Activated naive CD4-positive, alpha-beta T cell treated with anti-CD3 and anti-CD28 coated beads for 36 hours (primary cell): ENCODE data around the gene GP1BA. TPM values are rescaled to one million over a fixed set of nuclear protein-coding genes. Genes with fewer than 3 reads are reported as not detected.

ENCODE experiments used
- CTCF ChIA-PET: fragments of 350-600 bp; sonication (Branson Sonifier 250); formaldehyde crosslinking; loops from one replicate; lab custom pipeline; 2021; ENCODE audit warnings: antibody characterized with exemption; lab: Charles Lee
- DNase-seq: peaks from one replicate; pipeline ENCODE4 v3.0.0-alpha.2; 2020
- H3K27ac Mint-ChIP-seq: one replicate; pipeline ENCODE4 v1.8.0; 2021; ENCODE audit warnings: mild to moderate bottlenecking, mixed read lengths
- H3K27me3 Mint-ChIP-seq: one replicate; pipeline ENCODE4 v1.8.0; 2021; ENCODE audit warnings: low read depth, mixed read lengths
- H3K36me3 Mint-ChIP-seq: one replicate; pipeline ENCODE4 v1.8.0; 2021; ENCODE audit warnings: low read depth, mixed read lengths
- H3K4me1 Mint-ChIP-seq: one replicate; pipeline ENCODE4 v1.8.0; 2021; ENCODE audit warnings: low read depth, mixed read lengths
- H3K4me3 Mint-ChIP-seq: one replicate; pipeline ENCODE4 v1.8.0; 2021; ENCODE audit warnings: mild to moderate bottlenecking, moderate library complexity, mixed read lengths
- H3K9me3 Mint-ChIP-seq: one replicate; pipeline ENCODE4 v1.8.0; 2021; ENCODE audit warnings: mixed read lengths
- intact Hi-C: fragments of 100-400 bp; cut with micrococcal nuclease; formaldehyde crosslinking; loops from one replicate; pipeline ENCODE4 v1.15.1; 2023
- total RNA-seq, 2 experiments: library from RNA; stranded (reverse); gene quantifications; one replicate each; pipeline ENCODE4 v1.2.3, GENCODE V29; 2021

The GP1BA gene
- total RNA-seq: not detected

- no peak for DNase-seq
- CTCF ChIA-PET: no interaction called here
- peaks cover 9% of the 10 kb centered on the region for H3K36me3 Mint-ChIP-seq
- H3K27ac Mint-ChIP-seq: no peak within 1 kb of the TSS
- no peaks in the 10 kb centered on the region for H3K9me3 Mint-ChIP-seq
- H3K4me1 Mint-ChIP-seq: peaks cover 18% of the 10 kb centered on the region
- intact Hi-C loops: no loop called here
- H3K27me3 Mint-ChIP-seq: peaks cover 2% of the 10 kb centered on the region
- no peak within 1 kb of the TSS for H3K4me3 Mint-ChIP-seq
These were observed at the start of gene GP1BA for GRCh38 chr17:4931963-4932362. GP1BA (plus strand) TSS chr17:4932277; CDS start chr17:4932605, 328 bp downstream.

DNA sequence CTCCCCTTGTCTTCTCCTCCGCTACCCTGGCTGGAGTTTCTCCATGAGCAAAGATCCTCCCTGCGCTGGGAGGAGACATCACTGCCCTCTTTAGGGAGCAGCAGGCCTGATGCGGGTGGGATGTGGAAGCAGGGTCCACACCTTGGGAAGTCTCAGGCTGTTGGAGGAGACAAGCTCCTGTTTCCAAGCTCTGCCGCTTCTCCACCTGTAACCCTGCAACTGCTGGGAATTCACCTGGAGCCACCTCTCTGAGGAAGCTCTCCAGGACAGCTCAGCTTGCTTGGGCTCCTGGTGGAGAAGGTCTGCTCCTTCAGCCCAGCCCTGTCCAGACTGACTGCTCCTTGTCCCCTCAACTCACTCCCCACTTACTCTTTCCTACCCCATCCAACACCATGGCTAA is 47.6 kb upstream of the GP1BA start:
- intact Hi-C loops: no loop called here
- Mint-ChIP-seq H3K9me3 (no peaks in the 10 kb centered on the region), H3K4me3 (no peak overlapping the region), H3K27ac (no peak overlapping the region), H3K36me3 (peaks cover 13% of the 10 kb centered on the region), H3K4me1 (no peaks in the 10 kb centered on the region), H3K27me3 (no peaks in the 10 kb centered on the region)
- no peak for DNase-seq
- CTCF ChIA-PET: no interaction called here

DNA sequence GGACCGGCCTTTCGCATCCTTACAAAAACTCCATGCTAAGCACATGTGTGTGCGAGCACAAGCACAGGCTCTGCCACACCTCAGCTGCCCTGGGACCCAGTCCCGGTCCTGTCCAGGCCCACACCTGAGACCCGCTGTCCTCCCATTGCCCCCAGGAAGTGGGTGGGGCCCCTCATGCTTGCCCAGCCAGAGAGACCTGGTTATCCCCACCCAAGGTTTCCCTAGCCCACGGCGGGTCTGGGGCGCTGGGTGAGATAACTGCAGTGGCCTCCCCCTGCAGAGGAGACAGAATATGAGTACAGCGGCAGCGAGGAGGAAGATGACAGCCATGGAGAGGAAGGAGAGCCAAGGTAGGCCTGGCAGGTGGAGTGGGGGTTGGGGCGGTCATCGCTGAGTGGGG is 45.2 kb upstream of the GP1BA start:
- Mint-ChIP-seq H3K27me3 (no peaks in the 10 kb centered on the region), H3K9me3 (no peaks in the 10 kb centered on the region), H3K4me3 (no peak overlapping the region), H3K27ac (no peak overlapping the region), H3K36me3 (peaks cover 11% of the 10 kb centered on the region), H3K4me1 (no peaks in the 10 kb centered on the region)
- CTCF ChIA-PET: interaction anchor here (1.1 kb wide), 1 partner anchor 157 kb away, joined by 5 read pairs; no protein-coding TSS in a partner anchor
- DNase-seq: no peak
- intact Hi-C loops: no loop called here

GRCh38 chr17:4887581-4887980 is 44.5 kb upstream of the GP1BA start:
- Mint-ChIP-seq H3K27me3 (no peaks in the 10 kb centered on the region), H3K36me3 (peaks cover 11% of the 10 kb centered on the region), H3K4me3 (no peak overlapping the region), H3K9me3 (no peaks in the 10 kb centered on the region), H3K27ac (no peak overlapping the region), H3K4me1 (no peaks in the 10 kb centered on the region)
- no peak for DNase-seq
- intact Hi-C loops: no loop called here
- CTCF ChIA-PET: interaction anchor here (1.1 to 2.1 kb wide), 4 partner anchors 12 to 158 kb away, joined by 3 to 9 read pairs (median 6); partner anchors contain the start of genes C17orf107 and CHRNE

- H3K4me1 Mint-ChIP-seq: no peaks in the 10 kb centered on the region
- H3K9me3 Mint-ChIP-seq: no peaks in the 10 kb centered on the region
- no peak overlapping the region for H3K27ac Mint-ChIP-seq
- H3K4me3 Mint-ChIP-seq: no peak overlapping the region
- no peak for DNase-seq
- H3K27me3 Mint-ChIP-seq: no peaks in the 10 kb centered on the region
- CTCF ChIA-PET: interaction anchor here (0.5 to 1.6 kb wide), 3 partner anchors 11 to 325 kb away, joined by 3 to 4 read pairs (median 4); partner anchors contain the start of gene CHRNE
- intact Hi-C loops: no loop called here
- peaks cover 11% of the 10 kb centered on the region for H3K36me3 Mint-ChIP-seq
These were observed 40.4 kb upstream of the GP1BA start for GRCh38 chr17:4891411-4892410.

DNA sequence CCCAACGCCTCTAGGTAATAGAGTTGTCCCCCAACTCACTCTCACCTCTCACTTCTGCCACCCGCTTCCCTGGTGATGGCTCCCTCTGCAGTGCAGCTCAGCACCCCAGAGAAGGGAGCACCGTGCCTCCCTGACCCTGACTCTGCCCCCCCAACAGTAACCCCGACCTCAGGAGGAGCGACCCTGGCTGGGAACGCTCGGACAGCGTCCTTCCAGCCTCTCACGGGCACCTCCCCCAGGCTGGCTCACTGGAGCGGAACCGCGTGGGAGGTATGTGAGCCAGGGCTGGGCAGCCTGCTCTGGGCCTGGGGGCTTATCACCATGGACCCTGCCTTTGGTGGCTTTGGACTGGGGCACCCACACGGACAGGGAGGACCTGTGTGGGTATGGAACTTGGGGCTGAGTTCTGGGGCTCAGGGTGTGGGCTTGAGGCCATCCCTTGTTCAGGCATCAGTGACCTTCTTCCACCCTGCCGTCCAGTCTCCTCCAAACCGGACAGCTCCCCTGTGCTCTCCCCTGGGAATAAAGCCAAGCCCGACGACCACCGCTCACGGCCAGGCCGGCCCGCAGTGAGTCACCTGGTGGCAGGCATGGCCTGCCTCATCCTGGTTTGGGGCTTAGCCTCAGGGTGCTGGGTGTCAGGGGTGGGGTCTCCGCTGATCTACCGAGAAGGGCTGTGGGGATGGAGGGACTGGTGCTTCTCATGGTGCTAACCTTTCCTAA is 39.4 kb upstream of the GP1BA start:
- Mint-ChIP-seq H3K36me3 (peaks cover 11% of the 10 kb centered on the region), H3K4me1 (no peaks in the 10 kb centered on the region), H3K27me3 (no peaks in the 10 kb centered on the region), H3K27ac (no peak overlapping the region), H3K9me3 (no peaks in the 10 kb centered on the region), H3K4me3 (no peak overlapping the region)
- CTCF ChIA-PET: no interaction called here
- intact Hi-C loops: no loop called here
- DNase-seq: no peak

DNA sequence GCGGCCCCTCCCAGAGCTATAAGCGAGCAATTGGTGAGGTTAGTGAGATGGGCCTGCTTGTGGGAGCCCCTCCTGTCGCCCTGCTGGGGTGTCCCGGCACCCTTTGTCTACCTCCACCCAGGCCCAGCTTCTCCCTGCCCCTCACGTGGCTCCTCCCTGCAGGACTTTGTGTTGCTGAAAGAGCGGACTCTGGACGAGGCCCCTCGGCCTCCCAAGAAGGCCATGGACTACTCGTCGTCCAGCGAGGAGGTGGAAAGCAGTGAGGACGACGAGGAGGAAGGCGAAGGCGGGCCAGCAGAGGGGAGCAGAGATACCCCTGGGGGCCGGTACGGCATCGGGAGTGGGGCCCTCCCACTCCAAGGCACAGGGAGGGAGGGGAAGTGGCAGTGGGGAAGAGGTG is 38.8 kb upstream of the GP1BA start:
- H3K4me3 Mint-ChIP-seq: no peak overlapping the region
- CTCF ChIA-PET: no interaction called here
- H3K27me3 Mint-ChIP-seq: no peaks in the 10 kb centered on the region
- no peak for DNase-seq
- intact Hi-C loops: no loop called here
- H3K9me3 Mint-ChIP-seq: no peaks in the 10 kb centered on the region
- no peak overlapping the region for H3K27ac Mint-ChIP-seq
- H3K36me3 Mint-ChIP-seq: peaks cover 11% of the 10 kb centered on the region
- no peaks in the 10 kb centered on the region for H3K4me1 Mint-ChIP-seq

DNA sequence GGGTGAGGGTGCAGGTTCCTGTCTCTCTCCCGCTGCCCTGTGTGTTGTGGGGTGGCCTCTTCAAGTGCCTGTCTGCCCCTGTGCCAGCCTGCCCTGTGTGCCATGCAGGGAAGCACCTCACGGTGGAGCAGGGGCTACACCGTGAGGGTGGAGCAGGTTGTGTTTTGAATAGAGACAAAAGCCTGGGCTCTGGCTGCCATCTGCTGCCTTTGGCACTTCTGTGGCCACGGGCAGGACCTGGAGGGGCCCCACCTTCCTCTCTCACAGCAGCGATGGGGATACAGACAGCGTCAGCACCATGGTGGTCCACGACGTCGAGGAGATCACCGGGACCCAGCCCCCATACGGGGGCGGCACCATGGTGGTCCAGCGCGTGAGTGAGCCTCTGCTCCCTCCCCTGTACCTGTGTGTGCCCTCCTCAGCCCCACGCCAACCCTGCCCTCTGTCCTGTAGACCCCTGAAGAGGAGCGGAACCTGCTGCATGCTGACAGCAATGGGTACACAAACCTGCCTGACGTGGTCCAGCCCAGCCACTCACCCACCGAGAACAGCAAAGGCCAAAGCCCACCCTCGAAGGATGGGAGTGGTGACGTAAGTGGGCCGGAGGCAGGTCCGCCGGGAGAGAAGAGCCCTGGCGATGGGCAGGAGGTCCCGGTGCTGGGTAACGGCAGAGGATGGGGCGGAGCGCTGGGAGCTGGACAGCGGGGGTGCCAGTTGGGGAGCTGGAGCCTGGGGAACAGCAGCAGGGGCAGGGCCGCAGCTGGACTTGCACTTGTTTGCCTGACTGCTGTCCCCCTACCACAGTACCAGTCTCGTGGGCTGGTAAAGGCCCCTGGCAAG is 38.1 kb upstream of the GP1BA start:
- no peak overlapping the region for H3K27ac Mint-ChIP-seq
- no peaks in the 10 kb centered on the region for H3K27me3 Mint-ChIP-seq
- CTCF ChIA-PET: no interaction called here
- no peaks in the 10 kb centered on the region for H3K9me3 Mint-ChIP-seq
- peaks cover 6% of the 10 kb centered on the region for H3K4me1 Mint-ChIP-seq
- H3K36me3 Mint-ChIP-seq: peaks cover 11% of the 10 kb centered on the region
- DNase-seq: no peak
- intact Hi-C loops: no loop called here
- no peak overlapping the region for H3K4me3 Mint-ChIP-seq

GRCh38 chr17:4895121-4895520 is 37.0 kb upstream of the GP1BA start:
- Mint-ChIP-seq H3K4me3 (no peak overlapping the region), H3K9me3 (no peaks in the 10 kb centered on the region), H3K27ac (no peak overlapping the region), H3K27me3 (no peaks in the 10 kb centered on the region), H3K4me1 (peaks cover 11% of the 10 kb centered on the region), H3K36me3 (peaks cover 9% of the 10 kb centered on the region)
- no peak for DNase-seq
- intact Hi-C loops: no loop called here
- CTCF ChIA-PET: no interaction called here

DNA sequence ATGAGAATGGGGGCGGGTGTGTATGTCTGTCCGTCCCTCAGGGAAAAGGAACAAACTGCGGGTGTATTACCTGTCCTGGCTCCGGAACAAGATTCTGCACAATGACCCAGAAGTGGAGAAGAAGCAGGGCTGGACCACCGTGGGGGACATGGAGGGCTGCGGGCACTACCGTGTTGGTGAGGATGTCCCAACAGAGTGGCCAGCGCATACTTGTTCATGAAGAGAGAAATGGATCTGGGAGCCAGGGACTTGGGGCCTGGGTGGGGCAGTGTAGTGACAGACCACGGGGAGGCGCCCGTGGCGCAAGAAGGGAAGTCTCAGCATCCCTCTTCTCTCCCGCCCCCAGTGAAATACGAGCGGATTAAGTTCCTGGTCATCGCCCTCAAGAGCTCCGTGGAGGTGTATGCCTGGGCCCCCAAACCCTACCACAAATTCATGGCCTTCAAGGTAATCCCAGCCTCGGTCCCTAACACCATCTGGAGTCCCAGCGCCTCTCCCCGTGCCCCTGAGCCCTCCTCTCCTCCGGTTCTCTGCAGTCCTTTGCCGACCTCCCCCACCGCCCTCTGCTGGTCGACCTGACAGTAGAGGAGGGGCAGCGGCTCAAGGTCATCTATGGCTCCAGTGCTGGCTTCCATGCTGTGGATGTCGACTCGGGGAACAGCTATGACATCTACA is 36.3 kb upstream of the GP1BA start:
- Mint-ChIP-seq H3K9me3 (no peaks in the 10 kb centered on the region), H3K27me3 (no peaks in the 10 kb centered on the region), H3K4me1 (peaks cover 13% of the 10 kb centered on the region), H3K36me3 (peaks cover 8% of the 10 kb centered on the region), H3K27ac (no peak overlapping the region), H3K4me3 (no peak overlapping the region)
- no peak for DNase-seq
- CTCF ChIA-PET: no interaction called here
- intact Hi-C loops: no loop called here

- peaks cover 15% of the 10 kb centered on the region for H3K4me1 Mint-ChIP-seq
- no peak for DNase-seq
- no peak overlapping the region for H3K4me3 Mint-ChIP-seq
- CTCF ChIA-PET: interaction anchor here (0.6 to 1.1 kb wide), 2 partner anchors 8 to 160 kb away, joined by 3 to 6 read pairs; no protein-coding TSS in a partner anchor
- peaks cover 8% of the 10 kb centered on the region for H3K36me3 Mint-ChIP-seq
- H3K9me3 Mint-ChIP-seq: no peaks in the 10 kb centered on the region
- no peak overlapping the region for H3K27ac Mint-ChIP-seq
- H3K27me3 Mint-ChIP-seq: no peaks in the 10 kb centered on the region
- intact Hi-C loops: no loop called here
These were observed 35.5 kb upstream of the GP1BA start for GRCh38 chr17:4896332-4897197.
